ENCODE results near the gene KIF1B.

DNA sequence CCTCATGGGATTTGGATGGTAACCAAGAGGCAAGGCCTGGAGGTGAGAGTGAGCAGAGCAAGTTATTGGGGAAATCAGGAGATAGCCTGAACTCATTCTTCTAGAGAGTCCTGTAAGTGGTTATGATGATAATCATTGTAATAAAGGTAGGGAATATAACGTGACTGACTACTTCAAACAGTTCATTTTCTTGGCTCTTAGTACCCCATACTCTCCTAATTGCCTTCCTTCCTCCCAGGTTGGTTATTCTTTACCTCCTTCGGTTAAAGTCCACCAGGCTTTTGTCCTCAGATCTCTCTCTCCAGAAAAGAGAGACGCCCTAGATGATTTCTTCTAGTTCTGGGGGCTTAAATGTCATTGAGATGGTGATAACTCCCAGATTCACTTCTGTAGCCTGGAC lies 35.3 kb downstream of the KIF1B start:
- TF ChIP-seq SP7 (tag by site-specific recombination; IDR thresholded peaks at IDR 0.05) = no peak
- TF ChIP-seq, protein P1, sequence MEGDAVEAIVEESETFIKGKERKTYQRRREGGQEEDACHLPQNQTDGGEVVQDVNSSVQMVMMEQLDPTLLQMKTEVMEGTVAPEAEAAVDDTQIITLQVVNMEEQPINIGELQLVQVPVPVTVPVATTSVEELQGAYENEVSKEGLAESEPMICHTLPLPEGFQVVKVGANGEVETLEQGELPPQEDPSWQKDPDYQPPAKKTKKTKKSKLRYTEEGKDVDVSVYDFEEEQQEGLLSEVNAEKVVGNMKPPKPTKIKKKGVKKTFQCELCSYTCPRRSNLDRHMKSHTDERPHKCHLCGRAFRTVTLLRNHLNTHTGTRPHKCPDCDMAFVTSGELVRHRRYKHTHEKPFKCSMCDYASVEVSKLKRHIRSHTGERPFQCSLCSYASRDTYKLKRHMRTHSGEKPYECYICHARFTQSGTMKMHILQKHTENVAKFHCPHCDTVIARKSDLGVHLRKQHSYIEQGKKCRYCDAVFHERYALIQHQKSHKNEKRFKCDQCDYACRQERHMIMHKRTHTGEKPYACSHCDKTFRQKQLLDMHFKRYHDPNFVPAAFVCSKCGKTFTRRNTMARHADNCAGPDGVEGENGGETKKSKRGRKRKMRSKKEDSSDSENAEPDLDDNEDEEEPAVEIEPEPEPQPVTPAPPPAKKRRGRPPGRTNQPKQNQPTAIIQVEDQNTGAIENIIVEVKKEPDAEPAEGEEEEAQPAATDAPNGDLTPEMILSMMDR (tag by site-specific recombination; IDR thresholded peaks at IDR 0.05) = no peak
- no peak for TF ChIP-seq ZNF670 (tag by site-specific recombination; IDR thresholded peaks at IDR 0.05; ENCODE audit: low read depth)
- TF ChIP-seq, protein P2, sequence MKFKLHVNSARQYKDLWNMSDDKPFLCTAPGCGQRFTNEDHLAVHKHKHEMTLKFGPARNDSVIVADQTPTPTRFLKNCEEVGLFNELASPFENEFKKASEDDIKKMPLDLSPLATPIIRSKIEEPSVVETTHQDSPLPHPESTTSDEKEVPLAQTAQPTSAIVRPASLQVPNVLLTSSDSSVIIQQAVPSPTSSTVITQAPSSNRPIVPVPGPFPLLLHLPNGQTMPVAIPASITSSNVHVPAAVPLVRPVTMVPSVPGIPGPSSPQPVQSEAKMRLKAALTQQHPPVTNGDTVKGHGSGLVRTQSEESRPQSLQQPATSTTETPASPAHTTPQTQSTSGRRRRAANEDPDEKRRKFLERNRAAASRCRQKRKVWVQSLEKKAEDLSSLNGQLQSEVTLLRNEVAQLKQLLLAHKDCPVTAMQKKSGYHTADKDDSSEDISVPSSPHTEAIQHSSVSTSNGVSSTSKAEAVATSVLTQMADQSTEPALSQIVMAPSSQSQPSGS (tag by site-specific recombination; IDR thresholded peaks at IDR 0.05; ENCODE audit: low read depth) = no peak
- TF ChIP-seq ZNF354C (tag by site-specific recombination; IDR thresholded peaks at IDR 0.05; ENCODE audit: borderline replicate concordance, low read depth) = no peak
- TF ChIP-seq ZSCAN16 (tag by site-specific recombination; IDR thresholded peaks at IDR 0.05) = no peak
- TF ChIP-seq, protein P3, sequence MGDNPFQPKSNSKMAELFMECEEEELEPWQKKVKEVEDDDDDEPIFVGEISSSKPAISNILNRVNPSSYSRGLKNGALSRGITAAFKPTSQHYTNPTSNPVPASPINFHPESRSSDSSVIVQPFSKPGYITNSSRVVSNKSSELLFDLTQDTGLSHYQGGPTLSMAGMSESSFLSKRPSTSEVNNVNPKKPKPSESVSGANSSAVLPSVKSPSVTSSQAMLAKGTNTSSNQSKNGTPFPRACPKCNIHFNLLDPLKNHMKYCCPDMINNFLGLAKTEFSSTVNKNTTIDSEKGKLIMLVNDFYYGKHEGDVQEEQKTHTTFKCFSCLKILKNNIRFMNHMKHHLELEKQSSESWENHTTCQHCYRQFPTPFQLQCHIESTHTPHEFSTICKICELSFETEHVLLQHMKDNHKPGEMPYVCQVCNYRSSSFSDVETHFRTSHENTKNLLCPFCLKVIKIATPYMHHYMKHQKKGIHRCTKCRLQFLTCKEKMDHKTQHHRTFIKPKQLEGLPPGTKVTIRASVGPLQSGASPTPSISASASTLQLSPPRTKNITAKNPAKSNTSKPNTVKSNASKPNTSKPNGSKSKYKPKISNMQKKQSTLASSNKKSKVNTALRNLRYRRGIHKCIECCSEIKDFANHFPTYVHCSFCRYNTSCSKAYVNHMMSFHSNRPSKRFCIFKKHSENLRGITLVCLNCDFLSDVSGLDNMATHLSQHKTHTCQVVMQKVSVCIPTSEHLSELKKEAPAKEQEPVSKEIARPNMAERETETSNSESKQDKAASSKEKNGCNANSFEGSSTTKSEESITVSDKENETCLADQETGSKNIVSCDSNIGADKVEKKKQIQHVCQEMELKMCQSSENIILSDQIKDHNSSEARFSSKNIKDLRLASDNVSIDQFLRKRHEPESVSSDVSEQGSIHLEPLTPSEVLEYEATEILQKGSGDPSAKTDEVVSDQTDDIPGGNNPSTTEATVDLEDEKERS (tag by site-specific recombination; IDR thresholded peaks at IDR 0.05) = no peak
- TF ChIP-seq, protein P4, sequence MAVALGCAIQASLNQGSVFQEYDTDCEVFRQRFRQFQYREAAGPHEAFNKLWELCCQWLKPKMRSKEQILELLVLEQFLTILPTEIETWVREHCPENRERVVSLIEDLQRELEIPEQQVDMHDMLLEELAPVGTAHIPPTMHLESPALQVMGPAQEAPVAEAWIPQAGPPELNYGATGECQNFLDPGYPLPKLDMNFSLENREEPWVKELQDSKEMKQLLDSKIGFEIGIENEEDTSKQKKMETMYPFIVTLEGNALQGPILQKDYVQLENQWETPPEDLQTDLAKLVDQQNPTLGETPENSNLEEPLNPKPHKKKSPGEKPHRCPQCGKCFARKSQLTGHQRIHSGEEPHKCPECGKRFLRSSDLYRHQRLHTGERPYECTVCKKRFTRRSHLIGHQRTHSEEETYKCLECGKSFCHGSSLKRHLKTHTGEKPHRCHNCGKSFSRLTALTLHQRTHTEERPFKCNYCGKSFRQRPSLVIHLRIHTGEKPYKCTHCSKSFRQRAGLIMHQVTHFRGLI (tag by site-specific recombination; IDR thresholded peaks at IDR 0.05) = no peak
